ENCODE data around the gene TIAM1.

GRCh38 chr21:31354604-31355443 lies 10.8 kb upstream of the TIAM1 start:
- TF ChIP-seq CTCF (conservative IDR thresholded peaks at IDR 0.05) (no peak), EZH2 (IDR thresholded peaks at IDR 0.05; ENCODE audit: low read depth) (no peak)

Measured in PC-9 (cell line).